NCI-H1417 treated with DMSO at 0.1 percent for 48 hours (cell line): ENCODE results near the gene DRAXIN.

Experiments
- DNase-seq: peaks from one replicate; lab custom pipeline; 2025; lab: John Stamatoyannopoulos, UW

The DRAXIN gene

GRCh38 chr1:11685210-11685752 is 6.2 kb upstream of the DRAXIN start:
- DNase-seq, result no peak

DNA sequence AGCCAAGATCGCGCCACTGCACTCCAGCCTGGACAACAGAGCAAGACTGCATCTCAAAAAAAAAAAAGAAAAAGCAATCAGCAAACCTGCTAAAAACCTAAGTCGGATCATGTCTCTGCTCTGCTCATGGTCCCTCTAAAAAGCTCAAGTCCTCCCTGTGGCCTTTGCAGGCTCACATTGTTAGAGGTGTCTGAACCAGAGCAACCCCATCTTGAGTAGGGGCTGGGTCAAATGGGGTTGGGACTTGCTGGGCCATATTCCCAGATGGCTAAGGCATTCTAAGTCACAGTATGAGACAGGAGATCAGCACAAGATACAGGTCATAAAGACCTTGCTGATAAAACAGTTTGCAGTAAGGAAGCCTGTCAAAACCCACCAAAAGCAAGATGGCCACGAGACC is 3.0 kb upstream of the DRAXIN start:
- DNase-seq, result no peak

DNA sequence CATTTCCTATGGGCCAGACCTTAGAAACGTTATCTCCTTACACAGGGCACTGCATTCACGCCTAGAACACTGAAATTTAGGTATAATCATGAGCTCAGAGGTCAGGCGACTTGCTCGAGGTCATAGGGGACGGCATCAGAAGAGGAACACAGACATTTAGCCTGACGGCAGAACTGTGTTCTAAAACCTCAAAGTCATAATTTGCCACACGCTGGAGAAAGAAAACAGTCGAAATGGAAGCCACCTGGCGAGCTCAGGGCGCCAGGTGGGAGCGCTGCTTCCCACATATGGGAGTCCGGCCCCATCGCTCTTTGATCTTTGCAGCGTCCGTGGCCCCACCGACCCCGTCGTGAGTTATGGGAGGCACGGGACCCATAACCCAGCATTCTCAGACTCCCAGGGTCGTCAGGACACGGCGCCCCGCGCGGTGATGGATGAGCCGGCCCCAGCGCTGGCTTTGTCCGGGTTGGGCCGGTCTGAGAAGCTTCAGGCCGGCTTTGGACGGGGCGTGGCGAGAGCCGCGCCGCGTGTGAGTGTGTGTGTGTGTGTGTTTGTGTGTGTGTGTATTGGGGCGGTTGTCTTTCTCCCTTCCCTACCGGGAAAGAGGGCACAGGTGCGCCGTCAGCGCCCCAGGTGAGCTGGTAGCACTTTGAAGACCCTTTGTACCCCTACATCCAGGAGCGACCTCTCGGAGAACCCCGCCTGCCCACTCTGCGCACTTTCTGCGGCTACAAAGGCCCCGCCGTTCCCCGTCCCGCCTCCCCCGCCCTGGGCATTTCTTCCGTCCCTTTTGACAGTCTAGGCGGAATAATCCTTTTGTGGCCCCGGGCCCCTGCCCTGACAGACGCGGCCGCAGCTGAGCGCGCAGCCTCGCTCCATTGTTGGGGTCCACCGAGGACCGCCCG is 861 bp upstream of the DRAXIN start:
- DNase-seq, result no peak

- DNase-seq, result no peak
These were observed 610 bp downstream of the DRAXIN start for GRCh38 chr1:11691928-11692711.

GRCh38 chr1:11693024-11693590 is 1.6 kb downstream of the DRAXIN start:
- DNase-seq, result no peak

GRCh38 chr1:11693917-11694316 is 2.4 kb downstream of the DRAXIN start:
- no peak for DNase-seq

- no peak for DNase-seq
These were observed 4.4 kb downstream of the DRAXIN start for GRCh38 chr1:11695861-11696260.

GRCh38 chr1:11697188-11697892 is 5.8 kb downstream of the DRAXIN start:
- no peak for DNase-seq

- DNase-seq, result no peak
These were observed 6.3 kb downstream of the DRAXIN start for GRCh38 chr1:11697893-11698210.

GRCh38 chr1:11700601-11701467 is 9.3 kb downstream of the DRAXIN start:
- DNase-seq, result no peak

DNA sequence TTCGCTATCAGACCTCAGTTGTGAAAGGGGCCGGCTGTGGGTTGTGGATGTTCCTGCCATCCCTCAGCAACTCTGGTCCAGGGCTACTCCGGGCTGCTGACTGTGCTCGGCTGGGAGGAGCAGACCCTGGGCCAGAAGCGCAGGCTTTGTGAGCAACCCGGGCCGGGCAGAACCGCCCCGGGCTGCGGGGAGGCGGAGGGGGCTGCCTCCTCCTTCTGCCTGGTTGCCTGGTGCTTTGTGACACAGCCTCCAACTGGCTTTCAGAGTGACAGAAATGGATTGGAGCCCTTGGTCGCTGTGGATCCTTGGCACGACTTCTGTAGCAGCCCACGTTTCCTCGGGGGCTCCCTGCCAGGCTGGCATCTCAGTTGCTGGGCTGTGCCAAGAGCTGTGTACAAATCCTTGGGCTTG is 10.0 kb downstream of the DRAXIN start:
- no peak for DNase-seq

DNA sequence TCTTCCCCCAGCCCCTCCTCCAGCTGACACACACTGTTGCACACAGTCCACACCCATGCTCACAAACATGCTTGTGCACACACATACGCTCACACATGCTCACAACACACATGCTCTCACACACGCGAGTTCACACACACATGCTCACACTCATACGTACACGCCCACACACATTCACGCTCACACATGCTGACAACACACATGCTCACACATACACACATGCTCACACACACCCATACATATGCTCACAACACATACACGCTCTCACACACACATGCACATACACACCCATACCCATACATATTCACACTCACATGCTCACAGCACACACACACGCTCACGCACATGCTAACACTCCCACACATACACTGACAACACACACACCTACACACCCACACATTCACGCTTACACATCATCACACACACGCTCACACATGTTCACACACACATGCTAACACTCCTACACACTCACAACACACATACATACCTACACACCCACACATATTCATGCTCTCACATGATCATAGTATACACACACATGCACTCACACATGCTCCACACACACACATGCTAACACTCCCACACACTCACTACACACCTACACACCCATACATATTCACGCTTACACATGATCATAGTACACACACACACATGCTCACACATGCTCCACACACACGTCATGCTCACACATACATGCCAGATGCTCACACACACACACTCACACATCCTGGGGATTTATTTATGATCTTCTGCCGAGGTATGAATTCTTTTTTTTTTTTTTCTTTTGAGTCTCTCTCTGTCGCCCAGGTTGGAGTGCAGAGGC is 10.7 kb downstream of the DRAXIN start:
- no peak for DNase-seq

GRCh38 chr1:11703357-11704193 is 12.1 kb downstream of the DRAXIN start:
- DNase-seq, result no peak

GRCh38 chr1:11704194-11704529 is 12.7 kb downstream of the DRAXIN start:
- DNase-seq, result no peak

GRCh38 chr1:11704691-11705475 is 13.4 kb downstream of the DRAXIN start:
- DNase-seq, result no peak

DNA sequence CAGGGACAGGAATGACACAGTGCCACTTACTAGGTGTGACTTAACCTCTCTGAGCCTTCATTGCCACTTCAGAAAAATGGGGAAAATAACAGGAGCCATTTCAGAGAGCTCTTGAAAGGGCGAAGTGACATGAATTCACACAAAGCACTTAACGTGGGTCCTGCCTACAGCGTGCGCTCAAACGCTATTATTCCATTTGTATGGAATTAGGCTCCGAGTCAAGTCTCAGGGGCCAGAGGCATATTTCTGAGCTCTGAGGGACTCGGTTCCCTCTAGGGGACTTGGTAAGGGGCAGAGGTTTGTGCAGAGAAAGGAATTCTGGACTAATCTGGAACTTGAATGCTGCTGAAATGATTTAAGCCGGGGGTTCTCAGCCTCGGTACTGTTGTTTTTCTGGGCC is 14.1 kb downstream of the DRAXIN start:
- no peak for DNase-seq

DNA sequence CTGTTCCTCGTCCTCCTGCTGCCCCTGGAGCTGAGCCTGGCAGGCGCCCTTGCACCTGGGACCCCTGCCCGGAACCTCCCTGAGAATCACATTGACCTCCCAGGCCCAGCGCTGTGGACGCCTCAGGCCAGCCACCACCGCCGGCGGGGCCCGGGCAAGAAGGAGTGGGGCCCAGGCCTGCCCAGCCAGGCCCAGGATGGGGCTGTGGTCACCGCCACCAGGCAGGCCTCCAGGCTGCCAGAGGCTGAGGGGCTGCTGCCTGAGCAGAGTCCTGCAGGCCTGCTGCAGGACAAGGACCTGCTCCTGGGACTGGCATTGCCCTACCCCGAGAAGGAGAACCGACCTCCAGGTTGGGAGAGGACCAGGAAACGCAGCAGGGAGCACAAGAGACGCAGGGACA is 14.8 kb downstream of the DRAXIN start:
- DNase-seq, result no peak

DNA sequence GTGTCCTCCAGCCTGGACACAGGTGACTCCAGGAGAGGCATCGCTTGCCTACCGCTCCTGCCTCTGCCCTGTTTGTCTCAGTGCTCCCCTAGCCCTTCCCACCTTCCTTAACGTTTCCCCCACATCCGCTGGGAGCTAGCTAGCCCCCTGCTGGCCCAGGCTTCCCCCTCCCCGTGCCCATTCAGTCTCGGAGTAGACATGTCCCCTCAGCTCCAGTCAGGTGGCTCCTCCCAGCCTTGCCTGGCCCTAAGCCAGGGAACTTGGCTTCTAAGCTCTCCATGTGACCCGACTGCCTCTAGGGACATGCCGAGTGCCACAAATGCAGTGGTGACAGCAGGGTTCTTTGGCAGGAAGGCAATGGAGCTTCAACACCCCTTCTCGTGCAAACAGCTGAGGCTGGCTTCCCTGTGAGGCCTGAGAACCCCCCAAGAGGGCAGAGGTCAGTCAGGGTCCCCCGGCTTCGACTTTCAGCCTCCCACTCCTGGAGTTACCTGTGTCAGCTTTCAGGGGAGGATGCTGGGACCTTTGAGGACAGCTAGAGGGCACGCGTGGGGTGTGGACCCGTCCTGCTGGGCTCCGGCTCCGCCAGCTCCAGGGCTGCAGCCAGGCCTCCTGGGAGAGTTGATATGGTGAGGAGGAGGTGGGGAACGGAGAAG is 16.2 kb downstream of the DRAXIN start:
- DNase-seq, result no peak
